WTC11 (cell line): Measurements from ENCODE around the gene GDAP1L1. TPM values are rescaled to one million over a fixed set of nuclear protein-coding genes. Genes with fewer than 3 reads are reported as not detected.

Experiments
- ATAC-seq: fragments of 200-7000 bp; cut with Tn5 transposase; 2 replicates; pipeline ENCODE4 v1.10.0; 2021; ENCODE audit warnings: mild to moderate bottlenecking, moderate library complexity
- CTCF ChIA-PET: fragments of 300-600 bp; sonication (Branson Sonifier 250); formaldehyde crosslinking; loops from one replicate; lab custom pipeline; 2021; ENCODE audit warnings: antibody characterized with exemption; lab: Charles Lee
- POLR2A ChIA-PET: fragments of 350-600 bp; sonication (Branson Sonifier 250); formaldehyde crosslinking; loops from one replicate; lab custom pipeline; 2021; ENCODE audit warnings: antibody characterized with exemption; lab: Charles Lee
- DNase-seq: peaks from one replicate; pipeline ENCODE4 v3.0.0; 2021; ENCODE audit warnings: low spot score
- H3K27ac Mint-ChIP-seq: 2 replicates; pipeline ENCODE4 v1.8.0; 2021; ENCODE audit warnings: mixed read lengths
- H3K27me3 Mint-ChIP-seq: 2 replicates; pipeline ENCODE4 v1.8.0; 2021; ENCODE audit warnings: low read depth, mild to moderate bottlenecking, moderate library complexity, mixed read lengths
- H3K36me3 Mint-ChIP-seq: 2 replicates; pipeline ENCODE4 v1.8.0; 2021; ENCODE audit warnings: mixed read lengths
- H3K4me1 Mint-ChIP-seq: 2 replicates; pipeline ENCODE4 v1.8.0; 2022; ENCODE audit warnings: mixed read lengths
- H3K4me3 Mint-ChIP-seq: 2 replicates; pipeline ENCODE4 v1.8.0; 2021; ENCODE audit warnings: mild to moderate bottlenecking, moderate library complexity, mixed read lengths
- H3K9me3 Mint-ChIP-seq: 2 replicates; pipeline ENCODE4 v1.8.0; 2021; ENCODE audit warnings: mixed read lengths
- ATF6 ChIP-seq: sonication (generic); formaldehyde crosslinking; IDR thresholded peaks from 2 replicates; pipeline ENCODE4 v1.8.1; 2023; ENCODE audit warnings: mild to moderate bottlenecking, missing genetic modification reagents
- CTCF ChIP-seq: fragments of 200-600 bp; IDR thresholded peaks from 2 replicates; pipeline ENCODE4 v1.8.0; 2022; ENCODE audit warnings: antibody characterized with exemption
- E2F5 ChIP-seq: sonication (generic); formaldehyde crosslinking; IDR thresholded peaks from 2 replicates; pipeline ENCODE4 v1.8.1; 2022; ENCODE audit warnings: mild to moderate bottlenecking, moderate library complexity, missing genetic modification reagents
- ELF4 ChIP-seq: sonication (generic); formaldehyde crosslinking; IDR thresholded peaks from 2 replicates; pipeline ENCODE4 v1.8.1; 2022; ENCODE audit warnings: low read depth, mild to moderate bottlenecking, moderate library complexity, missing genetic modification reagents
- ESRRA ChIP-seq: sonication (generic); formaldehyde crosslinking; IDR thresholded peaks from 2 replicates; pipeline ENCODE4 v1.8.1; 2022; ENCODE audit warnings: mild to moderate bottlenecking, missing genetic modification reagents, borderline replicate concordance
- FOXK1 ChIP-seq: sonication (generic); formaldehyde crosslinking; IDR thresholded peaks from 2 replicates; pipeline ENCODE4 v1.8.0; 2022; ENCODE audit warnings: mild to moderate bottlenecking, moderate library complexity, missing genetic modification reagents
- FOXP1 ChIP-seq: sonication (generic); formaldehyde crosslinking; IDR thresholded peaks from 2 replicates; pipeline ENCODE4 v1.8.0; 2022; ENCODE audit warnings: missing genetic modification reagents, mild to moderate bottlenecking, moderate library complexity, borderline replicate concordance
- IRF2 ChIP-seq: sonication (generic); formaldehyde crosslinking; IDR thresholded peaks from 2 replicates; pipeline ENCODE4 v1.8.0; 2022; ENCODE audit warnings: low read depth, missing genetic modification reagents, borderline replicate concordance
- MXD4 ChIP-seq: fragments of 250-450 bp; sonication (Bioruptor Pico); IDR thresholded peaks from 2 replicates; pipeline ENCODE4 v1.8.0; 2021; ENCODE audit warnings: mild to moderate bottlenecking, moderate library complexity, borderline replicate concordance
- NFYB ChIP-seq: sonication (generic); formaldehyde crosslinking; conservative IDR thresholded peaks from 2 replicates; pipeline ENCODE4 v1.8.0; 2022; ENCODE audit warnings: low read depth, missing genetic modification reagents
- PRDM15 ChIP-seq: sonication (generic); formaldehyde crosslinking; IDR thresholded peaks from 2 replicates; pipeline ENCODE4 v1.8.0; 2022; ENCODE audit warnings: missing genetic modification reagents
- RORB ChIP-seq: fragments of 250-450 bp; sonication (Bioruptor Pico); IDR thresholded peaks from 2 replicates; pipeline ENCODE4 v1.9.0; 2021; ENCODE audit warnings: mild to moderate bottlenecking
- SP1 ChIP-seq: sonication (generic); formaldehyde crosslinking; conservative IDR thresholded peaks from 2 replicates; pipeline ENCODE4 v1.8.1; 2022; ENCODE audit warnings: missing genetic modification reagents
- ZNF263 ChIP-seq: sonication (generic); formaldehyde crosslinking; IDR thresholded peaks from 2 replicates; pipeline ENCODE4 v1.8.1; 2022; ENCODE audit warnings: low read depth, mild to moderate bottlenecking, moderate library complexity, missing genetic modification reagents
- ZNF423 ChIP-seq: fragments of 250-450 bp; sonication (Bioruptor Pico); IDR thresholded peaks from 2 replicates; pipeline ENCODE4 v2.1.2; 2022; ENCODE audit warnings: mild to moderate bottlenecking, moderate library complexity
- ZNF425 ChIP-seq: fragments of 250-450 bp; sonication (Bioruptor Pico); conservative IDR thresholded peaks from 2 replicates; pipeline ENCODE4 v1.9.0; 2021; ENCODE audit warnings: mild to moderate bottlenecking
- ZNF512 ChIP-seq: sonication (generic); formaldehyde crosslinking; IDR thresholded peaks from 2 replicates; pipeline ENCODE4 v1.8.1; 2022; ENCODE audit warnings: missing genetic modification reagents, borderline replicate concordance
- ZNF671 ChIP-seq: fragments of 250-450 bp; sonication (Bioruptor Pico); IDR thresholded peaks from 2 replicates; pipeline ENCODE4 v1.8.0; 2021; ENCODE audit warnings: mild to moderate bottlenecking
- total RNA-seq: library from RNA; stranded (reverse); gene quantifications from 3 replicates; pipeline ENCODE4 v1.2.3, GENCODE V29; 2021

The GDAP1L1 gene
- total RNA-seq, 1 experiment from 2014 or later, result 7.5 TPM

GRCh38 chr20:44241796-44242195, 5.3 kb upstream of the GDAP1L1 start (continued):
- TF ChIP-seq FOXP1 (CRISPR knock-in tag), result no peak
- TF ChIP-seq ZNF671 (CRISPR knock-in tag), result no peak
- TF ChIP-seq ESRRA (CRISPR knock-in tag), result no peak
- no peak for TF ChIP-seq RORB (CRISPR knock-in tag)
- TF ChIP-seq IRF2 (CRISPR knock-in tag), result no peak
- TF ChIP-seq ZNF512 (CRISPR knock-in tag), result no peak
- TF ChIP-seq SP1 (CRISPR knock-in tag), result no peak
- TF ChIP-seq ZNF425 (CRISPR knock-in tag), result no peak
- TF ChIP-seq, all 79 proteins: peak for 0

GRCh38 chr20:44245977-44246376, 1.1 kb upstream of the GDAP1L1 start:
- H3K9me3 Mint-ChIP-seq, result no peaks in the 10 kb centered on the region
- ChIA-PET CTCF (interaction anchor here (1.5 to 2.9 kb wide), 5 partner anchors 16 to 28 kb away, joined by 8 to 29 read pairs (median 24); no protein-coding TSS in a partner anchor), POLR2A (no interaction called here)
- DNase-seq, result no peak
- no peak overlapping the region for H3K4me3 Mint-ChIP-seq
- ATAC-seq, result no peak
- TF ChIP-seq ZNF423 (CRISPR knock-in tag) (no peak), ATF6 (CRISPR knock-in tag) (no peak)
- H3K36me3 Mint-ChIP-seq, result no peaks in the 10 kb centered on the region
- H3K27me3 Mint-ChIP-seq, result peaks cover 13% of the 10 kb centered on the region
- H3K27ac Mint-ChIP-seq, result no peak overlapping the region
- peaks cover 7% of the 10 kb centered on the region; the same call in 1 of the 2 replicates for H3K4me1 Mint-ChIP-seq

GRCh38 chr20:44247586-44248409, 690 bp downstream of the GDAP1L1 start:
- Mint-ChIP-seq H3K27ac (no peak overlapping the region), H3K4me3 (peak overlapping the region; percentile 78), H3K4me1 (peaks cover 7% of the 10 kb centered on the region; the same call in 1 of the 2 replicates), H3K27me3 (peaks cover 13% of the 10 kb centered on the region), H3K9me3 (no peaks in the 10 kb centered on the region), H3K36me3 (no peaks in the 10 kb centered on the region)
- peak; percentile 91 for DNase-seq
- ChIA-PET POLR2A (no interaction called here), CTCF (interaction anchor here (0.5 to 2.9 kb wide), 24 partner anchors 9 to 924 kb away, joined by 3 to 29 read pairs (median 5); partner anchors contain the start of gene FITM2)
- ATAC-seq, result peak; percentile 92
- TF ChIP-seq NFYB (CRISPR knock-in tag) (no peak), CTCF (peak; percentile 55; the same call in 1 of the 2 replicates), MXD4 (no peak), ZNF263 (CRISPR knock-in tag) (no peak), ELF4 (no peak), PRDM15 (no peak), E2F5 (CRISPR knock-in tag) (0 out of 2 replicates have a peak, but pooled peaks have one; percentile 39), FOXK1 (CRISPR knock-in tag) (0 out of 2 replicates have a peak, but pooled peaks have one; percentile 64)
